Measurements from ENCODE around the gene KCNJ1.

KCNJ1 gene

GRCh38 chr11:128876133-128876650 lies 9.1 kb upstream of the KCNJ1 start:
- peaks cover 2% of the 10 kb centered on the region for H3K27me3 ChIP-seq (replicated peaks; ENCODE audit: control insufficient read depth, insufficient read depth, low read length)
- no peaks in the 10 kb centered on the region for H3K36me3 ChIP-seq (ENCODE audit: control insufficient read depth, insufficient read depth, low read length)

DNA sequence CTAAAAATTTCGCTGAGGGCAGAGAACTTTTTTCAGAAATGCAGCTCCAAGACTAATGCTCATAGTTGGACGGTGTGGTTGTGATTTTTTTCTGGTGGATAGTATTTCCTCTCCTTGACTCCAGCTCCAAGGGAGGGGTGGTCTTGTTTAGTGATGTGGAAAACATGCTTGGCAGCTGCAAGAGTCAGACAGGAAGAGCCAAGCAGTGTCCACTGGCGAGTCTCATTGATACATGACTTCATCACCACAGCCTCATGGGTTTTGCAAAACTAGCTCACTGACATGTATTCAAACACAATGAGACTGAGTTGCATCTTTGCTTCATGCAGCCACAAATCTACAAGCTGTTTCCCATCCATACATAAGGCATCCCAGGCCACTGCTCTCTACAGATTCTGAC lies 7.3 kb upstream of the KCNJ1 start:
- Histone ChIP-seq H3K4me3 (replicated peaks; ENCODE audit: low read depth, low read length) (no peak overlapping the region), H3K36me3 (ENCODE audit: control insufficient read depth, insufficient read depth, low read length) (no peaks in the 10 kb centered on the region), H3K27me3 (replicated peaks; ENCODE audit: control insufficient read depth, insufficient read depth, low read length) (peaks cover 2% of the 10 kb centered on the region)
- DNase-seq (ENCODE audit: extremely low read depth, insufficient read length), result no peak
- TF ChIP-seq CTCF (IDR thresholded peaks at IDR 0.05; ENCODE audit: insufficient read depth, low read length, poor library complexity, severe bottlenecking), result no peak

More at GRCh38 chr11:128876133-128876650, 9.1 kb upstream of the KCNJ1 start:
- no peak for TF ChIP-seq CTCF (IDR thresholded peaks at IDR 0.05; ENCODE audit: insufficient read depth, low read length, poor library complexity, severe bottlenecking)
- DNase-seq (ENCODE audit: extremely low read depth, insufficient read length), result no peak
- no peak overlapping the region for H3K4me3 ChIP-seq (replicated peaks; ENCODE audit: low read depth, low read length)

DNA sequence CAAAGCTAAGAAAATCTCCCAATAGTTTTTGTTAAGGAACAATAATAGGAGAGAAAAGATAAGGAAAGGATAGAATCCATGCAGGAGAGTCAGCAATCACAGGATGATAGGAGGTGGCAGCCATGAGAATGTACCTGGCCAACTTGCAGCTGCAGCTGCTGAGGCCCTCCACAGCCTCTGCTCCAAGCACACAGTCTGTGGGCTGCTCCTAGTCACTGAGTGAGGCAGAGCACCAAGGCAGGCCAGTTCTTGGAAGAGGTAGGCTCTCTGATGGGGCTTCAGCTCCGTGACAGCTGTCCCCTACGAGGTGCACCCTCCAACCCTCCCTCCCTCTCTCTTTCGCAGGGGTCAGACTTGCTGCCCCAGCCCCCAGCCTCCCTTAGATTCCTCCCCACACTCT lies 5.5 kb upstream of the KCNJ1 start:
- Histone ChIP-seq H3K4me3 (replicated peaks; ENCODE audit: low read depth, low read length) (no peak overlapping the region), H3K27me3 (replicated peaks; ENCODE audit: control insufficient read depth, insufficient read depth, low read length) (peaks cover 2% of the 10 kb centered on the region), H3K36me3 (ENCODE audit: control insufficient read depth, insufficient read depth, low read length) (no peaks in the 10 kb centered on the region)
- no peak for DNase-seq (ENCODE audit: extremely low read depth, insufficient read length)
- no peak for TF ChIP-seq CTCF (IDR thresholded peaks at IDR 0.05; ENCODE audit: insufficient read depth, low read length, poor library complexity, severe bottlenecking)

DNA sequence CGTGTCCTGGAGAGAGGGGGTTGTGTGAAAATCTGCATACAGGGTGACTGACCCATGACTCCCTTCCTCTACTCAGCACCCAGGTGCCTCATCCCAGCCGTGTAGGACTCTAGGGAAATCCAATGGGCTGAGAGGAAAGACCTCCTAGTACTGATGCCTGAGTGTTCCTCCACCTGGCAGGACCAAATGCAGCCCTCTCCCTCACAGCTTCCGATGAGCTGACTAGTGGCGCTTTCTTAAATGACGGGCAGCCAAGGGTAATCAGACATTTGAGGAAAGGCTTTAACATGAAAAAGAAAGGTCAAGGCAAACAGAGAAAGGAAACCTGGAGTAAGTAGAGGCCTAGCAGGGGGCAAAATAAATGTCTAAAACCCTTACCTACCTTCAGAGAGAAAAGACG lies 5.0 kb upstream of the KCNJ1 start:
- Histone ChIP-seq H3K36me3 (ENCODE audit: control insufficient read depth, insufficient read depth, low read length) (no peaks in the 10 kb centered on the region), H3K27me3 (replicated peaks; ENCODE audit: control insufficient read depth, insufficient read depth, low read length) (peaks cover 2% of the 10 kb centered on the region), H3K4me3 (replicated peaks; ENCODE audit: low read depth, low read length) (no peak overlapping the region)
- no peak for TF ChIP-seq CTCF (IDR thresholded peaks at IDR 0.05; ENCODE audit: insufficient read depth, low read length, poor library complexity, severe bottlenecking)
- no peak for DNase-seq (ENCODE audit: extremely low read depth, insufficient read length)

DNA sequence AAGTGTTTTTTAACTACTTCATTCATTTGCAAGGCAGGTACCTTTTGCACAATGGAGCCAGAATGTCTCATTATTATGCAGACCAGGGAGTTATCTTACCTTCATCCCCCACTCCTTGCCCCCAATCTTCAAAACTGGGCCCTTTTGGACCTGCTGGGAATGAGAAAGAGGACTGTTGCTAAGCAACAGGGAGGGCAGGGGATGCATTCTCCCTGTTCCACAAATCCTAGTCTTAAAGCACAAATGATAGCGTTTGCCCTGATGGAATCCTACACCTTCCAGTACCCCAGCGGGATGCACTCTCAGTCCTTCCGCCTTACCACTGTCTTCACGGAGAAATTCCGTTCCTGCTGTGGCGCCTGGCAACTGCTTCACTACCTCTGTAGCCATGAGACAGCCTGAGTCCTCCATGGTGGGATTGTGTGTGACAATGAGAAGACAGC lies 4.1 kb upstream of the KCNJ1 start:
- H3K4me3 ChIP-seq (replicated peaks; ENCODE audit: low read depth, low read length), result no peak overlapping the region

More for the DNA sequence above, 4.1 kb upstream of the KCNJ1 start:
- peaks cover 2% of the 10 kb centered on the region for H3K27me3 ChIP-seq (replicated peaks; ENCODE audit: control insufficient read depth, insufficient read depth, low read length)
- no peak for DNase-seq (ENCODE audit: extremely low read depth, insufficient read length)
- no peaks in the 10 kb centered on the region for H3K36me3 ChIP-seq (ENCODE audit: control insufficient read depth, insufficient read depth, low read length)
- TF ChIP-seq CTCF (IDR thresholded peaks at IDR 0.05; ENCODE audit: insufficient read depth, low read length, poor library complexity, severe bottlenecking), result no peak
